GM21825 (cell line): Measurements from ENCODE around the gene EMX2.

Source experiments
- ATAC-seq: cut with Tn5 transposase; IDR thresholded peaks from one replicate; pipeline ENCODE4 v1.9.1; 2021; ENCODE audit warnings: mild to moderate bottlenecking, moderate library complexity; ENCODE audit not compliant: unreplicated experiment

Gene EMX2

GRCh38 chr10:117531371-117532002, 11.1 kb upstream of the EMX2 start:
- no peak for ATAC-seq

- ATAC-seq = no peak
Observed at GRCh38 chr10:117532003-117532385, 10.6 kb upstream of the EMX2 start.

GRCh38 chr10:117532451-117533107, 10.0 kb upstream of the EMX2 start:
- no peak for ATAC-seq

GRCh38 chr10:117533507-117534281, 8.9 kb upstream of the EMX2 start:
- ATAC-seq = no peak

- ATAC-seq = no peak
Observed at GRCh38 chr10:117534321-117535297, 7.9 kb upstream of the EMX2 start.

DNA sequence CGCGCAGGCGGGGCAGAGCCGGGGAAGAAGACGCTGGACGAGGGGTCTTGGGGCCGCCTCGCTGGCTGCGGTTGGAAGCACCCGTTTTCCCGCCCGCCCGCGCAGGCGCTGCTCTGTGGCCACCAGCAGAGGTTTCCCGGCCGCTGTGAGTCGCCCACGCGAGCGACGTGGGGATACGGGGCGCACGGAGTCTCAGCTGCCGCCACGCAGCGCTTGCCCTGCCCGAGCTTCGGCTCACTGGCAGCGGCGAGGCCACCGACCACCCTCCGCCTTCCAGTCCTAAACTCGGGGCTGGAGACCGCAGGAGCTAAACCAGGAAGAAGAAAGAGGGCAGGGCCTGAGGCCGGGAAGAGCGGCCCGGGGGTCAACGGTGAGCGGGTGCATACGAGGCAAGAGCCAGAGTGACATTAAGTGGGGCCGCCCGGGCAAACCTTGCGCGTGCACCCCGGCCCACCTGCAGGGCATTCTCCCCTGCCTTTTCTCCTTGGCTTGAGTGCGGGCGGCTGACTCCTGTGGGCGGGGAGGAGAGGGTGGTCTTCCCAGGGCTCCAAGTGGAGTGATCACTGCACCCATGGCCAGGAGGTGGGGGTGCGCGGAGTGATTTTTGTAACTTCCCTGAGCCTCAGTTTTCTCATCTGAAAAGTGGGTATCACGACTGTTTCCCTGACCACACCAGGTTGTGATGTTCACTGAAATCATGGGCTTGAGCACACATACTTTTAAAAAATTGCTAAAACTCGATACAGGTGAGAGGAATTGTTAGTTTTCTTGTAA, 7.1 kb upstream of the EMX2 start:
- no peak for ATAC-seq

DNA sequence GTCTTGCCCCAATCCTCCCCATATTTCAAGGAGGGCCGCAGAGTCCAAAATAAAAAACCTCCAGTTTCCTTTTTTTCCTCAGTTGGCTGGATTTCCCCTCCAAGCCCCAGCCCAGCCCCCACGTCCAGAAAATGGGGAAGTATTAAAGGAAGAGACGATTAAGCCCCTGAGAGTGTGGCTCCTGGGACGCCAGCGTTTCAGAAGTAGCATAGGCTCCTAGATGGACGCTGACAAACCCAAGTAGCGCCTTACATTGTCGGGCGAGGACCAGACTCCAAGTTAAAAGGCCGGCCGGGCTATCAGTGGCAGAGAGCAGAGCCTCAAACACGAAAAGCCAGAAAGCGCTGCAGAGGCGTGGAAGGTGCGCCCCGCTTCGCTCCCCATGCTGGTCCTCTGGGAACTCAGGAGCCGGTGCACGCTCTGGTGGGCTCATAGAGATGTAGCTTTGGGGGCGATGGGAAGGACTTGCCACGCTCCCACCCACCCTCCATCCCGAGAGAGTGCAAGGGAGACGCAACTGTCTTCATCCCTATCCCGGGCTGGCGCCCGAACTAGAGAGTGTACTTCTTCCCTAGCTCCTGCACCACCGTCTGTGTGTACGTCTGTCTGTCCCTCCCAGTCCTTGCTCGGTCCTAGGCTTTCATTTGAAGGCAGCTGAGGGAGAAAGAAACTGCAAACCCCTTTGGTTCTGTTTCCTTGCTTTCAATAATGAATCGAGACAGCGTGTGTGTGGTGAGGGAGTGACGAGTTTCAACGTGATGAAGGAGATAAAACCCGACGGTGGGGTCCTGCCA, 6.3 kb upstream of the EMX2 start:
- no peak for ATAC-seq

GRCh38 chr10:117536866-117537435, 5.6 kb upstream of the EMX2 start:
- no peak for ATAC-seq

DNA sequence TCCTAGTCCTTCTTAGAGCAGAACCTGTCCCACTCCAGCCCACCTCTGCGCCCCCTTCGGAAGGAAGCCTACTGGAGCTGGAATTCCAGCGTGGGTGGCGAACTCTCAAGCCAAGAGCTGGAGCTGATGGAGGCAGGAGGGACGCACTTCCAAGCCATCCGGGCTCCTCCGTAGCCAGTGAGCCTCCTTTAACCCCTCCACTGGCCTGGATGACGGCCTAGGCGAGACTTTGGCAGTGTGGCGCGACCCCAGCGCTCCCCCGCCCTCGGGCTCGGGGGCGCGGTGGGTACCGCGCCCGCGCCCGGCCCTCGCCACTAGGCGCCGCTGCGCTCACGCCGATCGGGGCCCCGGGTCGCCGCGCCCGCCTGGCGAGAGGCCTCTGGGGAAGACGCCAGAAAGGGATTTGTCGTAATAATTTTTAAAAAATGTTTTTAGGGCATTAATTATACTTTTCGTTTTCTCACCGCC, 5.1 kb upstream of the EMX2 start:
- ATAC-seq = no peak

DNA sequence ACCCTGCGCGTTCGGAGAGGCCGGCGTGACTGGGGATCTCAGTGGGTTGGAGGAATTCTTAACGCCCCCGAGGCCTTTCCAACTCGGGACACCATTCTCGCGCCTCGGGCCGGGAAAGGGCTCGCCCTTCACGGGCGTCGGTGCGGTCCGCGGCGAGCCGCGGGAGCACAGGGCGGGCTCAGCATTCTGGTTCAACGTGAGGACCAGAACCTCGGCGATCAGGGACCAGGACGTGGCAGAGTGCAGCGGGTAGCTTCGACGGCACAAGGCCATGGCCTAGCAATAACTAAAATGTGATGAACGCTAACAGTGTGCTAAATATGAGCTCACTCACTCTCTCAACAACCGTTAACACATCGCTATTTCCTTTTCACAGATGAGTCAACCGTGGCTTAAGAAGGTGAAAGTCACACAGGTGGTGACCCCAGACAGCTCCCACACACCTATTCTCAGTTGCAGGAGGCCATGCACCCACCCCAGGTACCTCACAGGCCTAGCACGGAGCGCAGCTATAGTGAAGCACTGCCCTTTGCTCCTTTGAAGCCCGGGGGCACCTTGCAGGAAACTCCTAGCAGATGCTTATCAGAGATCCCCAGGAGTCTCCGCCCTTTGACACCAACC, 4.5 kb upstream of the EMX2 start:
- ATAC-seq = no peak

- ATAC-seq = no peak
Observed at GRCh38 chr10:117539361-117539773, 3.2 kb upstream of the EMX2 start.

DNA sequence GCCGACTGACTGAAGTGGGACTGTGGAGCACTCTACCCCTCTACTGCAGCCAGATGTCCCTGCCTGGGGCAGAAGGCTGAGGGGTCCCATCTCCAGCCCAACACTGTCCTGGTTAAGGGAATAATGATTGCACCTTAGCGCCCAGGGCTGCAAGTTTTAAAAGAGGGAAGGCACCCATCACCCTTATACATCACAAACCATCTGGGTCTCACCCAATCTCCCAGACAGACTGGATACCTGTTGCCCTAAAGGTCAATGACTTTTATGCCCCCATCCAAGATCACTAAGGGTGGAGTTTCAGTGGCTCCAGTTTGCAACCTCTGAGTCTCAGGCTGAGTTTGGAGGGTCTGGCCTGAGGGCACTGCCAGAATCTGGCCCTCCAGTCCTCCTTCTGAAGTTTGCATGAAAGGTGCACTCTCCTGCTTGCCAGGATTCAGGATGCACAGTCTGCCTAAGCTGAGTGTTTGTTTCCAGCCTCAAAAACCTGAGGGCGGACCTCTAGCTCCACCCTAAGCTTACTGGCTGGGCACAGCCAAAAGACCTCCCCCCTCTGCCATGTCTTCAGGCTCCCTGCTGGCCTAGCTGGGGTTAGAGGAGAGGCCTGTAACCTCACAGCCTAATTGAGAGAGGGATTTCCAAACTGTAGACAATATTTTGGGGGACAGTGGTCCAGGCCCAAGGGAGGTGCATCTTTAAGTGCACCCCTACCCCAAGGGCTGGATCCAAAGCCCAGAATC, 2.5 kb upstream of the EMX2 start:
- no peak for ATAC-seq

DNA sequence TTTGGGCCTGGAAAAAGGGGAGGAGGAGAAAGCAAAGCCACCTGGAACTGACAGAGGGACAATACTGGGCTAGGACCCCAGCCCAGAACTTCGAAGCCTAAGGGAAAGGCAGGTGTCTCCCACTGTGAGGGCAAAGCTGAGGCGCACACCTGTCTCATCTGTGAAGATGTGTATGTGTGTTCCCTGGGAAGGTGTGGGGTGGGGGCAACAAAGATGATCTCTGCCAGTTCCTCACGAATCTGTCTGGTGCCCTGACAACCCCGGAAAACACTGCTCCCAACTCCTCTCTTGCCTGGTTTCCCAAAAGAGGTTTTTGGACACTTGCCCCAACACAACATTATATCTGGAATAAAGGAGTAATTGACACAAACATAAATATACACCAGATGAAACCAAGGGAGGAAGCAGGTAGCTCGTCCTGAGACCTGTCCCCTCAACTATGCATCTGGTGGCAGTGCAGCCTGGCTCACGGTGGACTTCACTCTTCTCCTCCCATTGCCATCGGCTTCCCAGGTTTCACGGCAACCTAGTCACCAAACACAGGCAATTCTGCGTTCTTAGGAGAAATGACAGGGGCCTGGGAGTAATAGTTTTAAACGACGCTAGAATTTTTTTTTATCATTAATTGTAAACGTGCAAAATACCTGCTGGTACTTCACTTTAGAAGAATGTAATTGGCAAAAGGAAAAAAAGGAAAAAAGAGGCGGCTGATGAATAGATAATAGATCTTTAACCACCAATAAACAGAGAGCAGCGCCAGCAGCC, 1.7 kb upstream of the EMX2 start:
- ATAC-seq = no peak

DNA sequence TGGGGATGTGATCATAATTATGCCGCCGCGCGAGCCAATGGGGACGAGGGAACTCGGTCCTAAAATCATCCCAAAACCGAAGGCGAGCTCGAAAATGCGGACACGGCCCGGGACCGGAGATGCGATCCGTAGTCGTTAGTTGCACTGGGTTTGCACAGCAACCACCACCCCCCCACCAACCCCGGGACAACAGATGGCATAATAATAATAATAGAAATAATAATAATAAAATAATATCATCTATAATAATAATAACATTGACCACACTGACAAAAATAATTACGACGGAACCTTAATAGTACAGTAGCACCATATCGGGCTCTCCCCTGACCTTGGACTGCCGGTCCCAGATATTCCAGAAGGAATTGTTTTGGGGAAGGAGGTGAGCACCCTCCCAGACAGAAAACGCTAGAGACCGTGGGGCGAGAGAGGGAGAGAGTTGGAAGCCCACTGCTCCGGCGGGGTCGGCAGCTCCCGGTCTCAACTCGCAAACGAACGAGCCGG, 1.1 kb upstream of the EMX2 start:
- no peak for ATAC-seq

DNA sequence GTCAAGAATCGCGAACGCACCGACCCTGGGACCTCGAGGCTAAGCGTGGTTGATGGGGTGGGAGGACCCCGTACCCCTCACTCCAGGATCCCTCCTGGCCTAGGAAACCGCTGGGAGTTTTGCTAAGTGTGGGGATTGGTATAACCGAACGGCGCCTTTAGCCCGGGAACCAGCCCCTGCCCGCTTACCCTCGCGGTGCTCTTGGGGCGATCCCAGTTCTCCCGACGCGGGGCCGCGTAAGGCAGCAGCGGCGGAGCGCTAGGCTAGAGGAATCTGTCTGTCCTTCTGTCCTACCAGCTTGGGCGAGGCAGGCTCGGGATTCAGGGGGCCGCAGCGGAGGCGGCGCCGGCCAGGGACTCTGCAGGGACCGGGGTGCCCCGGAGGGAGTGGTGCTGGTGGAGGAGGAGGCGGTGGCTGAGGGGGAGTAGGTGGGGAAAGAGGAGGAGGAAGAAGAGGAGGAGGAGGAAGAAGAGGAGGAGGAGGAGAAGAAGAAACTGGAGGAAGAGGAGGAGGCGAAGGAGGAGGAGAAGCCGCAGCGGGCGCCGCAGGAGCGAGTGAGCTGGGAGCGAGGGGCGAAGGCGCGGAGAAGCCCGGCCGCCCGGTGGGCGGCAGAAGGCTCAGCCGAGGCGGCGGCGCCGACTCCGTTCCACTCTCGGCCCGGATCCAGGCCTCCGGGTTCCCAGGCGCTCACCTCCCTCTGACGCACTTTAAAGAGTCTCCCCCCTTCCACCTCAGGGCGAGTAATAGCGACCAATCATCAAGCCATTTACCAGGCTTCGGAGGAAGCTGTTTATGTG, 439 bp upstream of the EMX2 start:
- no peak for ATAC-seq
